NCI-H2171 treated with DMSO at 0.1 percent for 48 hours (cell line): ENCODE data around the gene OR4B1.

Experiments used
- DNase-seq: peaks from one replicate; lab custom pipeline; 2025; lab: John Stamatoyannopoulos, UW

The OR4B1 gene

GRCh38 chr11:48261600-48261999 is 45.0 kb downstream of the OR4B1 start:
- no peak for DNase-seq

- DNase-seq: no peak
Measured at GRCh38 chr11:48263423-48263911, 46.9 kb downstream of the OR4B1 start, which contains the start of gene OR4X1. TSS of gene OR4X1 (plus strand) at chr11:48263861. CDS start at chr11:48263861, 0 bp downstream.
